ENCODE data around the gene ARHGEF39. TPM values are rescaled to one million over a fixed set of nuclear protein-coding genes. Genes with fewer than 3 reads are reported as not detected.

ARHGEF39 gene
- polyA plus RNA-seq, 1 donor (not counting 4 experiments of a cell fraction or from before 2014, with no cell fraction given): 2.4 TPM

DNA sequence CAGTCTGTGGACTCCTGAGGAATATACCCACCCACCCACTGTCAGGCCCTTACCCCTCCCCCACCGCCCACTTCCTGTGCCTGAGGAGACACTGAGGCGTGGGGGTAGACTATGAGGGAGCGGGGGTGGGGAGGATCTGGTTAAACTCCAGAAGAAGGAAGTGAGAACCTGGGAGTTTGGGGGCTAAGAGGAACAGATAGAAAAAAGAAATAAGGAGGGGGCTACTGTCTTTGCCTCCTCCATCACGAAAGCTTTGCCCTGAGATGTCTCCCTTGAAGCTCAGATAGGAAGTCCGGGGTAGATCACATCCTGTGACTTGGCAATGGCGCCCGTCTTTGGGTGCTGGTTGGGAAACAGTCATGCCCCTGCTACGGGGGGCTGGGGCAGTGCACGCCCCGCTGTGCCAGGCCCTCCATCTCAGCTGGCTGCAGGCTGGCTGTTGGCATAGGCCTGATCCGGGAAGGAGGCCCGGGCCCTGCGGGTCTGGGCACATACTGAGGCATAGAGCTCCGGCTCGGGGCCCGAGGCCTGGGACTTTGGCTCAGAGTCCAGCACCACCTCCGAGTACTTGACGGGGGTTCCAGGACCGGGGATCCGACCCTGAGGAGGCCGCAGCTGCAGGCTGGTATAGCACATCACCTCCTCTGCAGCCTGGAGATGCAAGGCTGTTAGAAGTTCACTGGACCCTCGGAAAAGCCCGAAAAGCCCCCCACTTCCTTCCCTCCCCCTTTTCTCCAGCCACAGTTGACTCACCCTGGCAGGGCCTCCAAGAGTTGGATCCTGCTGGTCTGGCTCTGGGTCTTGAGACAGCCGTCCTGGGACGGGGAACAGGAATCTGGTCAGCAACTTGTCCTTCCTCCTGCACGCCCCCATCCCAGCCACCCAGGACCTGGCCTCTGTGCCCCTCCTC lies 15.3 kb downstream of the ARHGEF39 start:
- Histone ChIP-seq H2AFZ (ENCODE audit: control insufficient read depth, low read length) (peak overlapping the region; percentile 42), H3K27ac (ENCODE audit: control insufficient read depth, insufficient read depth, low read length) (no peak overlapping the region), H3K9ac (ENCODE audit: control insufficient read depth, extremely low read depth, insufficient read depth, low read length) (no peak overlapping the region), H3K4me1 (ENCODE audit: control insufficient read depth, extremely low read depth, insufficient read depth, low read length) (peaks cover 21% of the 10 kb centered on the region), H3K9me3 (ENCODE audit: control insufficient read depth, low read depth, low read length) (no peaks in the 10 kb centered on the region), H3K4me3 (ENCODE audit: control insufficient read depth in 2 of 3, extremely low read depth in 1 of 3, insufficient read depth in 2 of 3, low read depth in 1 of 3, low read length in 3 of 3) (no peak overlapping the region), H3K79me2 (ENCODE audit: control insufficient read depth, insufficient read depth, low read length) (no peaks in the 10 kb centered on the region), H3K36me3 (ENCODE audit: control insufficient read depth in 2 of 2, extremely low read depth in 1 of 2, insufficient read depth in 2 of 2, low read length in 2 of 2) (no peaks in the 10 kb centered on the region), H3K4me2 (ENCODE audit: control insufficient read depth, extremely low read depth, insufficient read depth, low read depth, low read length) (no peak overlapping the region), H3K27me3 (ENCODE audit: control insufficient read depth, extremely low read depth, insufficient read depth, low read length) (no peaks in the 10 kb centered on the region), H3K9me1 (ENCODE audit: control insufficient read depth, extremely low read depth, insufficient read depth, low read length) (no peaks in the 10 kb centered on the region), H4K20me1 (ENCODE audit: control insufficient read depth, extremely low read depth, insufficient read depth, low read length) (no peaks in the 10 kb centered on the region)
- TF ChIP-seq EZH2 (IDR thresholded peaks at IDR 0.05; ENCODE audit: low read length): no peak
- TF ChIP-seq CTCF (optimal IDR thresholded peaks at IDR 0.05 in 1 of 3, IDR thresholded peaks at IDR 0.05 in 1 of 3, conservative IDR thresholded peaks at IDR 0.05 in 1 of 3; ENCODE audit: extremely low read depth in 1 of 3, insufficient read depth in 2 of 3, low read length in 3 of 3): no peak
- DNase-seq (ENCODE audit: low read depth, low spot score) (no peak), FAIRE-seq (no peak)
- dilution Hi-C loops (cut with MboI; ENCODE audit: extremely low pct_ligation_motif_present, low sequenced_read_pairs): no loop called here

- H3K9me3 ChIP-seq (ENCODE audit: control insufficient read depth, low read depth, low read length): no peaks in the 10 kb centered on the region
- H3K9ac ChIP-seq (ENCODE audit: control insufficient read depth, extremely low read depth, insufficient read depth, low read length): peak overlapping the region; percentile 88
- H3K27me3 ChIP-seq (ENCODE audit: control insufficient read depth, extremely low read depth, insufficient read depth, low read length): no peaks in the 10 kb centered on the region
- peak; percentile 13 for FAIRE-seq
- H3K27ac ChIP-seq (ENCODE audit: control insufficient read depth, insufficient read depth, low read length): peak overlapping the region; percentile 82
- no peak for DNase-seq (ENCODE audit: low read depth, low spot score)
- peak overlapping the region; percentile 96 for H3K4me2 ChIP-seq (ENCODE audit: control insufficient read depth, extremely low read depth, insufficient read depth, low read depth, low read length)
- dilution Hi-C loops (cut with MboI; ENCODE audit: extremely low pct_ligation_motif_present, low sequenced_read_pairs): no loop called here
- H3K9me1 ChIP-seq (ENCODE audit: control insufficient read depth, extremely low read depth, insufficient read depth, low read length): no peaks in the 10 kb centered on the region
- no peaks in the 10 kb centered on the region for H3K36me3 ChIP-seq (ENCODE audit: control insufficient read depth in 2 of 2, extremely low read depth in 1 of 2, insufficient read depth in 2 of 2, low read length in 2 of 2)
- peaks cover 21% of the 10 kb centered on the region for H3K4me1 ChIP-seq (ENCODE audit: control insufficient read depth, extremely low read depth, insufficient read depth, low read length)
- H3K4me3 ChIP-seq (ENCODE audit: control insufficient read depth in 2 of 3, extremely low read depth in 1 of 3, insufficient read depth in 2 of 3, low read depth in 1 of 3, low read length in 3 of 3): peak overlapping the region; percentile 54 to 87 (median 78)
- TF ChIP-seq CTCF (optimal IDR thresholded peaks at IDR 0.05 in 1 of 3, IDR thresholded peaks at IDR 0.05 in 1 of 3, conservative IDR thresholded peaks at IDR 0.05 in 1 of 3; ENCODE audit: extremely low read depth in 1 of 3, insufficient read depth in 2 of 3, low read length in 3 of 3) (peak; percentile 77 to 98 (median 97)), EZH2 (IDR thresholded peaks at IDR 0.05; ENCODE audit: low read length) (no peak)
- peak overlapping the region; percentile 94 for H2AFZ ChIP-seq (ENCODE audit: control insufficient read depth, low read length)
- H3K79me2 ChIP-seq (ENCODE audit: control insufficient read depth, insufficient read depth, low read length): no peaks in the 10 kb centered on the region
- no peaks in the 10 kb centered on the region for H4K20me1 ChIP-seq (ENCODE audit: control insufficient read depth, extremely low read depth, insufficient read depth, low read length)
Observed at GRCh38 chr9:35646533-35647265, 18.3 kb downstream of the ARHGEF39 start.
